Dermis microvascular lymphatic vessel endothelial cell (primary cell): ENCODE measurements around the gene LCMT1. TPM values are rescaled to one million over a fixed set of nuclear protein-coding genes. Genes with fewer than 3 reads are reported as not detected.
"Not testable (repeated sequence)": the region's sequence is repeated elsewhere in the genome, so short reads cannot be mapped to it uniquely, and the experiment has no call there.

Experiments
- DNase-seq, 2 donors: peaks; one replicate each; pipeline versions ENCODE4 v3.0.0 to v3.0.0-alpha.2; 2010; ENCODE audit warnings: low read depth in 2 of 2
- total RNA-seq: library from RNA; depleted of rRNA; stranded (reverse); fragments of >200 nt; gene quantifications from 2 replicates; pipeline ENCODE4 v1.2.1, GENCODE V29; 2014

Gene LCMT1
- total RNA-seq, 1 donor from 2014 or later, result 22.5 TPM

DNA sequence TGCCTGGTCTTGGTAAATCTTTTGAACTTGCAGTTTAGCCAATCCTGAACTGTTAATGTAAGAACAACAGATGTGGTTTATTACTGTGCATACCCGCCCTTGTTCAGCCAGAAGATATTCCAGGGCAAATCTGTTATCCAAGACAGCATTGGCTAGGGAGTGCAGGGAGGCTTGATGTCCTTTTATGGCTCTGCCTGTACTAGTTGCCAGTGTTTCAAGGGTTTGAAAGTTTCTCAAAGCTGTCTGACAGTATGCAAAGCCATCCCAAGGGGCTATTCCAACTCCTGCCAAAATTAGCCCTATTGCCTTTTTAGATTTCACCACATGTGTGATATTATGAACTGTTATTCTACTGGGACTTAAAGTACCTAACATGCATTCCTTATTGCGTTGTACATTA lies 30.1 kb downstream of the LCMT1 start:
- DNase-seq, result no peak

- peak in 1 of 2 donors; percentile 9 for DNase-seq
These were observed 32.4 kb downstream of the LCMT1 start for GRCh38 chr16:25143928-25144327.

DNA sequence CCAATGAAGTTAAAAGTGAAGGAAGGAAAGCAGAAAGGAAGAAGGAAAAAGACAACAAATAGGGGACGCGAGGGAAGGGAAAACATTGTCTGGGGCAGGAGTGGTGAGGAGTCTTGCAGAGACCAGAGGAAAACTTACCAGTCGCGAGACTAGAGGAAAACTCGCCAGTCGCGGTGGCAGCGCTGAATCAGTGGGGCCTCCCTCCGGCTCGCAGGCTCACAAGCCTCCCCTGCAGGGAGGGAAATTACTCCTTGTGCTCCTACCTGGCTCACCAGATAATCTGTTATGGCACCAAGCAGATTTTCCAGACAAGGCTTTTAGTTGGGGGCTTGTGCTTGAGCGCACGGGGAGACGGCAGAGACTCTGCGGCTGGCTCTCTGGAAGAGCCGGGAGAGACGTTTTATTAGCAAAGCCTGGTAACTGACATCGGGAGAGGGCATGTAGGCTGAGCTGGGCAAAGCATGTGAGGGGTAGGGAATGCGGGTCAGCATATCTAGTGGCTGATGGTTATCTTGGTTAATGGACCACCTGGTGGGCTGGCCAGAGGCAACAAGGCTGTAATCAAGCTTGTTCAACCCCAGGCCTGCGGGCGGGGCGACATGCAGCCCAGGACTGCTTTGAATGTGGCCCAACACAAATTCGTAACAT lies 37.1 kb downstream of the LCMT1 start:
- DNase-seq, result no peak

- no peak for DNase-seq
These were observed 40.5 kb downstream of the LCMT1 start for GRCh38 chr16:25151996-25152395.

DNA sequence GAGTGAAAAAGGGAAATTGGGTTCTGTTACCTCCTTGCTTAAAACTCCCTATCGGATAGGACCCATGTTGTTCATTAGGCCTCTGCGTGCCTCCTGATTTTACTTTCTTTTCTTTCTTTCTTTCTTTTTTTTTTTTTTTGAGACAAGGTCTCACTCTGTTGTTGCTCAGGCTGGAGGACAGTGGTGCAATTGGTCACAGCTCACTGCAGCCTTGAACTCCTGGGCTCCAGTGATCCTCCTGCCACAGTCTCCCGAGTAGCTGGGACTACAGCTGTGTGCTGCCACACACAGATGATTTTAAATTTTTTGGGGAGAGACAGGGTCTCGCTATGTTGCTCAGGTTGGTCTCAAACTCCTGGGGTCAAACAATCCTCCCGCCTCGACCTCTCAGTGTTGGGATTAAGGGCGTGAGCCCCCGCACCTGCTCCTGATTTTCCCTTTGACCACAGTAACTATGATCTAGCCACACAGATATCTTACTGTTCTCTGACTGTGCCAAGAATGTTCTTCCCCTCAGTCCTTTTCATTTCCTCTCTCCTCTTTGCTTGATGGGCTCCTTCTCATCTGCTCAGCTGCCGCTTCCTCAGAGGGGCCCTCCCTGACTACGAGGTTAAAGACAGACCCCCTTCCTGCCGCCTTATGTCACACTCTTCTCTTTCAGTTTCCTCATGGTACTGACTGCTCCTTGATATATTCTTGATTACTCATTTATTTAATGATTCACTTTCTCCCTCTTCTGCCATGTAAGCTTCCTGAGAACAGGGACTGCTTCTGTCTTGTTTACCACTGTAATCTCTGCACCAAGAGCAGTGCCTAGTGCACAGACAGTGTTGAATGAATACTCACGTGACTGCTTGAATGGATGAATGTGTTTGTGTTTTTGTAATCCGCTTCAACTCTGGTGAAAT lies 44.3 kb downstream of the LCMT1 start:
- DNase-seq, result peak in 1 of 2 donors; percentile 55

- no peak for DNase-seq
These were observed 45.8 kb downstream of the LCMT1 start for GRCh38 chr16:25157271-25157875.

GRCh38 chr16:25158401-25158800 lies 46.9 kb downstream of the LCMT1 start:
- no peak for DNase-seq

- DNase-seq, result no peak
These were observed 50.3 kb downstream of the LCMT1 start for GRCh38 chr16:25161753-25162367.

GRCh38 chr16:25163683-25164082 lies 52.1 kb downstream of the LCMT1 start:
- no peak for DNase-seq

DNA sequence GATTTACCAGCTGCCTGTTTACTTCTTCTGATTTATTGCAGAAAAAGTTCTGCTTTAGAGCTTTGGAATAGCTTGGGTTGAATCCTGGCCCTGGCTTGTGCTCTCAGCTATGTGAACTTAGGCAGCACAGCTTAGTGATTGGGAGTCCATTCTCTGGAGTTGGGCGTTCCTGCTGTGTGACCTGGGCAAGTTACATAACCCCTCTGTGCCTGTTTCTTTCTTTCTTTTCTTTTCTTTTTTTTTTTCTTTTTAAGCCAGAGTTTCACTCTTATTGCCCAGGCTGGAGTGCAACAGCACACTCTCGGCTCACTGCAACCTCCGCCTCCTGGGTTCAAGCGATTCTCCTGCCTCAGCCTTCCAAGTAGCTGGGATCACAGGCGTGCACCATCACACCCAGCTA lies 53.7 kb downstream of the LCMT1 start:
- no peak for DNase-seq

- DNase-seq, result not testable (repeated sequence)
These were observed 56.4 kb downstream of the LCMT1 start for GRCh38 chr16:25167920-25168319.

DNA sequence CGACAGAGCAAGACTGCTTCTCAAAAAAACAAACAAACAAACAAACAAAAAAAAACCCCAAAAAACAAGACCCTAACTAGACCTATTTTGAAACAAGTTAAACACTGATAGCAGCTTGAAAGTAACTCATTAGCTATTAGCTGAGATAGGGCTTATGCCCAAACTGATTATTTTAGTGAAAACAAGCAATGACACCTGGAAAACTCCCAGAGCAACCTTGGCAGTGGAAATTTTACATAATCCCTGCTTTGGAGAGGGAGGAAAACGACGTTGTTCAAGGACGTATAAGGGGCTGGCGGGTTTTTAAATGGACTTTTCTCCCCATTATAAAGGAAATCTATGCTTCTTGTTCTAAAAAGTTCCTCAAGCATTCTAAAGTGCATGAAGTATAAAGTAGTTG lies 59.8 kb downstream of the LCMT1 start:
- no peak for DNase-seq

DNA sequence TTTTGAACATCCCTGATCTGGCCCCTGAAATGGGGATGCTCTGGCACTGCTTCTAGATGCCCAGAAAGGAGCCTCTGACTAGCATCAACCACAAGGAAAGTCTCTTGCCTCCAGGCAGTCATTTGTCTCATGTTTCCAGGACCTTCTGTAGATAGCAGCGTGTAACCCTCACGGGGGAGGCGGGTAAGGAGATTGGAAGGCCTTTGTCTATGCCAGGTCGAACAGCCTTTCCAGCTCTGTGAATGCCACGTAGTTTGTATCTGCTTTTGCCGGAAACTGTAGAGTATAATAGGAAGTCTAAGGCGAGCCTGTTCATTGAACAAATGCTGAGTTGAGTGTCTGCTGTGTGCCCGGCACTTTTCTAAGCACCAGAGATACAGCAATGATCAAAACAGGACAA lies 61.3 kb downstream of the LCMT1 start:
- no peak for DNase-seq

DNA sequence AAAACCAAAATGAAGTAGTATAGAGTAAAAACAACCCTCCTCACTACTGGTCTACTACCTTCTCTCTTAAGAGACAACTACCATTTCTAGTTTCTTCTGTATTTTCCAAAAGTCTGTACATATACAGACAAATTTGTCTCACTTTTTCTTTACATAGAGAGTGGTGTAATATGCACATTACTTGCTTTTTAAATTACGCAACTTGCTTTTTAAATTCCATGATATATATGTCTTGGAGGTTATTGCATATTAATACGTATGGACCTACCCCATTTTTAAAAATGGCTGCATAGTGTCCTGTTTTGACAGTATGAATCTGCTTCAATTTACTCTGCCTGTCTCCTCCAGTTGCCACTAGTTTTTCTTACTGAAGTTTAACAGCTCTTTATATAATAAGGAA lies 62.7 kb downstream of the LCMT1 start:
- no peak for DNase-seq

- DNase-seq, result no peak
These were observed 64.6 kb downstream of the LCMT1 start for GRCh38 chr16:25176136-25176535.

DNA sequence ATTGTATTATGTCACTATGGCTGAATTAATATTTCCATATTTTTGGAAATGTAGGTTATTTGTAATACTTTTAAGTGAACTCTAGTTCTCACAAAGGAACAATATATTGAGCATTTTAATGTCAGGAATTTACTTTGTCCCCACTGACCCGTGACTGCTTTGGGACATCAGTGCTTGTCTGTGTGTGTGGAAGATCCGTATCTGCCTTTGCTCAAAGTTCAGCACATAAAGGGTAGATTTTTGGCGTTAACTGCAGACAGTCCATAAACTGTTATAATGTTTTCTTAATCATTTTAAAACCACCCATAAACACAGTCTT lies 65.9 kb downstream of the LCMT1 start:
- no peak for DNase-seq

DNA sequence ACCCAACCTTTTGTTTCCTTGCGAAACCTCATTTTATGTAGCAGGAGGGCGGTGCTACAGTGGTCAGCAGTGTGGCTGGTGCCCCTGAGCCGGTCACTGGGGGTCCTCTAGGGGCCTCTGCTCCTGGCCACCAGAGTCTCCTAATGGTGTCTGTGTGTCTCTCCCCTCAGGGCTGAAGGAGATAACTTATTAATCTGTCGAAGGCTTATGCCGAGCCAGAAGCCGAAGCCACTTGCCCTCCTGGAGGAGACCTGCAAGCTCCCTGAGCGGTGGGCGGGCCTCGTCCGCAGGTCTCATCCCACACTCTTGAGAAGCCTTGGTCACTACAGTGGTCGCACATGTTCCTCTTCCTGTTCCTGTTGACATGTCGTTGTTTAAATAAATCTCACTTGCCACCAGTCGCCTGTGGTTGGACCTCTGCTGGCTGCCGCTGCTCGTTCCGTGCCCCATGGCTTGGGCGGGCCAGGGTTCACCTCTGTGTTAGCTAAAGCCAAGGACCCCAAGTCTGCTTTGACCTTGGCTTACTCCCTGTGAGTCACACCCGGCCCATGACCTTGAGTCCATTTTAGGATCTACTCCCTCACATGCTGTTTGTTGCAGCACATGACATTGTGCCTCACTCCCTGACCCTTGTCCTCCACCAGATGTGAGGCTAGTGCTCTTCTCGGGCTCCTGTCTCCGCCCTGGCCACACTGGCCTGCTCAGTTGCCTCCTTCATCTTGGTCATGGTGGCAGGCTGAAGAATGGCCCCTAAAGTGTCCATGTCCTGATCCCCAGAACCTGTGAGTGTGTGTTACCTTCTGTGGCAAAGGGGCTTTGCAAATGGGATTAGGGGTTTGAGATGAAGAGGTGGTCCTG lies 66.5 kb downstream of the LCMT1 start:
- DNase-seq, result no peak

GRCh38 chr16:25181236-25181635 lies 69.7 kb downstream of the LCMT1 start:
- DNase-seq, result not testable (repeated sequence)

DNA sequence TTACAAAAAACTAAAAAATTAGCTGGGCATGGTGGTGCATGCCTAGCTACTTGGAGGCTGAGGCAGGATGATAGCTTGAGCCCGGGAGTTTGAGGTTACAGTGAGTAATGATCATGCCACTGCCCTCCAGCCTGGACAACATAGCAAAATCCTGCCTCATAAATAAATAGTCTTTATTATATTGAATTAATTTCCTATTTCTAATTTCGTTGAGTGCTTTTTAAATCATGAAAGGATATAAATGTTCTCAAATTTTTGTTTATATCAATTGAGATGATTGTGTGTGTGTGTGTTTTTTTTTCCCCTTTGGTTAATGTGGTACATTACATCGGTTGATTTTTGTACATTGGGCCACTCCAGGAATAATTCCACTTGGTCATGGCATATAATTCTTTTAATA lies 73.2 kb downstream of the LCMT1 start:
- no peak for DNase-seq

DNA sequence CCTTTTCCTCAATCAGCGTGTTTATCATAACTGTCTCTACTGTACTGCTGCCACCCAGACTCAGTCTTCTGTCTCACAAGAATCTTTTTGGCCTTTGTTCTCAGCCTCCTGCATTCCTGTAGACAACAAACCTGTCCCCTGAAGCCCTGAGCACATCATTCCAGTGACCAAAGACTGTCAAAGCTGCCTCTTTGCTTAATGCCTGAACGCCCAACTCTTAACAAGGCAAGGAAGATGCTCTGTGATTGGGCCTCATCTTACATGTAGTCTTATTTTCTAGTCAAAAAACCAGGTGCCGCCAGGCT lies 75.9 kb downstream of the LCMT1 start:
- DNase-seq, result no peak

DNA sequence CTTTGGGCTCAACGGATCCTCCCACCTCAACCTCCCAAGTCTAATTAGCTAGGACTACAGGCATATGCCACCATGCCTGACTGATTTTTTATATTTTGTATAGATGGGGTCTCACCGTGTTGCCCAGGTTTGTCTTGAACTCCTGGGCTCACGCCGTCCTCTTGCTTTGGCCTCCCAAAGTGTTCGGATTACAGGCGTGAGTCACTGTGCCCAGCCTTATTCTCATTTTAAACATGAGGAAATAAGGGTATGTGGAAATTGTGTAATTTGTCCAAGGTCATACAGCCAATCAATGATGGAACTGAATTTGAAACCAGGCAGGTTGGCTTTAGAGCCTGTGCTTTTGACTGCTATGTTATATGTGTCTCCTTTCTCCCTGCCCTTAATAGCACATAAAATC lies 77.8 kb downstream of the LCMT1 start:
- no peak for DNase-seq

DNA sequence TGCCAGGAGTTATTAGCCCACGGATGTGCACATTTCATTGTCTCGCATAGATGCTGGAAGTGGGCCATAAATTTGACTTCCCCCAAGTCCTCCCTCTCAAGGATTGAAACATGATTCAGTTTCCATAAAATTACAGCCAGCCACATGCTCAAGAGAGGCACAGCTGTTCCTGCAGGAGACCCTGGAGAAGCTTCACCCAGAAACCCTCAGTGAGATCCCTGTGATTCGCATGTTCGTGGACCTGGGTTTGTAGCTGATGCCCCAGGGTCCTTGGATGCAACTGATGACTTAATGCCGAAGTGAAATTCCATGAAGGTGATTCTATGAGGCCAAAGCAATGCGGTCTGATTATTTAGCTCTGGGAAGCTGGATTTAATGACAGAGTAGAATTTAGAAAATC lies 80.6 kb downstream of the LCMT1 start:
- no peak for DNase-seq
